ENCODE measurements around the gene MACROD1. TPM values are rescaled to one million over a fixed set of nuclear protein-coding genes. Genes with fewer than 3 reads are reported as not detected.

The MACROD1 gene
- total and polyA plus RNA-seq, 2 donors (not counting 3 experiments of a cell fraction or from before 2014, with no cell fraction given), result 11.0 to 16.2 TPM

DNA sequence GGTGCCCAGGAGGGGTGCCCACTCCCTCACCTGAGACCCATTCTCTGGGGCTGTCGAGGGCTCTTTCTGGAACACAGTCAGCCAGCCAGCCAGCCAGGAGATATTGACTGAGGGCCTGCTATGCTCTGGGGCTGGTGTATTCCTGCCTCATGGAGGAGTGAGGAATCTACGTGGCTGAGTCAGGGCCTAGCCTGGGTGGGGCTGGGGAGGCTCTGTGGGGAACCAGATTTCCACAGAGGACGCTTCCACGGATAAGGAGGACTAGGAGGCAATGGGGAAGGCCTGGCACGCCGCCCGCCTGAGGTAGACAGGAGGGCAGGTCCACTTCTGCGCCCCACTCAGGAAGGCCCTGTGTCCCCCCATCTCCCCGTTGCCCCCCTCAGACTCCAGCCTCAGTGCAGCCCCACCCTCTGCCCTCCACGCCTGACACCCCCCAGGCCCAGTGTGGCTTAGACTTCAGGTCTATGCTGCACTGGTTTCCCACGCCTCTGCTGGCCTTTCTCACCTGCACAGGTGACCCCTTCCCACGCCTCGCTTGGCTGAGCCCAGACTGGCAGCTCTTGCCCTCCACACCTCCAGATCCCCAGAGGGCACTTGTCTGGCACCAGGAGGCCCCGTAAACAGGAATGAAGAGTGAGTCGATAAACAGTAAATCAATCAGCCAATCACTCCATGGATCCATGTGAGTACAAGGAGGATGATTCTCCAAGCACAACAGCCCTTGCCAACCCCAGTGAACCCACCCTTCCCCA, 37.5 kb downstream of the MACROD1 start:
- TF ChIP-seq FOS (IDR thresholded peaks at IDR 0.05; ENCODE audit: borderline replicate concordance, insufficient read depth, low read length), result no peak
- TF ChIP-seq POLR2A (IDR thresholded peaks at IDR 0.05; ENCODE audit: low read depth, low read length), result no peak
- TF ChIP-seq GATA2 (IDR thresholded peaks at IDR 0.05; ENCODE audit: insufficient read depth, insufficient read length, low read depth, low read length), result no peak
- TF ChIP-seq MYC (IDR thresholded peaks at IDR 0.05; ENCODE audit: low read depth, low read length), result no peak
- TF ChIP-seq, protein P1, sequence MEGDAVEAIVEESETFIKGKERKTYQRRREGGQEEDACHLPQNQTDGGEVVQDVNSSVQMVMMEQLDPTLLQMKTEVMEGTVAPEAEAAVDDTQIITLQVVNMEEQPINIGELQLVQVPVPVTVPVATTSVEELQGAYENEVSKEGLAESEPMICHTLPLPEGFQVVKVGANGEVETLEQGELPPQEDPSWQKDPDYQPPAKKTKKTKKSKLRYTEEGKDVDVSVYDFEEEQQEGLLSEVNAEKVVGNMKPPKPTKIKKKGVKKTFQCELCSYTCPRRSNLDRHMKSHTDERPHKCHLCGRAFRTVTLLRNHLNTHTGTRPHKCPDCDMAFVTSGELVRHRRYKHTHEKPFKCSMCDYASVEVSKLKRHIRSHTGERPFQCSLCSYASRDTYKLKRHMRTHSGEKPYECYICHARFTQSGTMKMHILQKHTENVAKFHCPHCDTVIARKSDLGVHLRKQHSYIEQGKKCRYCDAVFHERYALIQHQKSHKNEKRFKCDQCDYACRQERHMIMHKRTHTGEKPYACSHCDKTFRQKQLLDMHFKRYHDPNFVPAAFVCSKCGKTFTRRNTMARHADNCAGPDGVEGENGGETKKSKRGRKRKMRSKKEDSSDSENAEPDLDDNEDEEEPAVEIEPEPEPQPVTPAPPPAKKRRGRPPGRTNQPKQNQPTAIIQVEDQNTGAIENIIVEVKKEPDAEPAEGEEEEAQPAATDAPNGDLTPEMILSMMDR (IDR thresholded peaks at IDR 0.05; ENCODE audit: extremely low read depth in 1 of 2, insufficient read depth in 1 of 2, low read depth in 1 of 2, low read length in 2 of 2), result no peak
- TF ChIP-seq JUN (IDR thresholded peaks at IDR 0.05; ENCODE audit: borderline replicate concordance, insufficient read depth, insufficient read length, low read depth), result no peak
- TF ChIP-seq, protein P2, sequence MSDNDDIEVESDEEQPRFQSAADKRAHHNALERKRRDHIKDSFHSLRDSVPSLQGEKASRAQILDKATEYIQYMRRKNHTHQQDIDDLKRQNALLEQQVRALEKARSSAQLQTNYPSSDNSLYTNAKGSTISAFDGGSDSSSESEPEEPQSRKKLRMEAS (IDR thresholded peaks at IDR 0.05; ENCODE audit: insufficient read depth, insufficient read length), result no peak
- TF ChIP-seq EZH2 (IDR thresholded peaks at IDR 0.05; ENCODE audit: borderline replicate concordance, low read depth, low read length, severe bottlenecking), result no peak
- intact Hi-C loops (cut with micrococcal nuclease), result no loop called here
- Histone ChIP-seq H3K27me3 (ENCODE audit: control insufficient read depth in 2 of 2, insufficient read depth in 2 of 2, low read length in 2 of 2) (no peaks in the 10 kb centered on the region), H3K4me2 (ENCODE audit: insufficient read depth, low read length) (no peak overlapping the region), H3K27ac (ENCODE audit: insufficient read depth, low read depth, low read length) (no peak overlapping the region), H3K9me1 (replicated peaks; ENCODE audit: control insufficient read depth, extremely low read depth, insufficient read depth, low read length) (no peaks in the 10 kb centered on the region), H3K79me2 (ENCODE audit: control insufficient read depth, insufficient read depth, low read length) (no peaks in the 10 kb centered on the region), H4K20me1 (replicated peaks; ENCODE audit: control insufficient read depth, extremely low read depth, insufficient read depth, low read length) (no peaks in the 10 kb centered on the region), H3K4me3 (replicated peaks in 1 of 3; ENCODE audit: insufficient read depth in 1 of 3, low read depth in 1 of 3, low read length in 3 of 3) (no peak overlapping the region), H3K36me3 (ENCODE audit: control insufficient read depth in 2 of 2, extremely low read depth in 1 of 2, insufficient read depth in 2 of 2, low read length in 2 of 2) (no peaks in the 10 kb centered on the region), H3K9me3 (replicated peaks; ENCODE audit: control insufficient read depth, insufficient read depth, low read length) (no peaks in the 10 kb centered on the region), H3K9ac (replicated peaks; ENCODE audit: extremely low read depth, insufficient read depth, low read length) (no peak overlapping the region), H2AFZ (ENCODE audit: low read depth, low read length) (no peak overlapping the region), H3K4me1 (ENCODE audit: control insufficient read depth, extremely low read depth, insufficient read depth, low read length) (no peaks in the 10 kb centered on the region)
- POLR2A ChIA-PET, result no interaction called here
- no TSS peak for BruUV-seq (replicated peaks)
- dilution Hi-C loops (cut with MboI; ENCODE audit: extremely low pct_ligation_motif_present, low sequenced_read_pairs), result no loop called here
- CTCF ChIA-PET, result no interaction called here
- FAIRE-seq, result no peak
- DNase-seq (ENCODE audit: low read depth, low spot score), result no peak

Measured in endothelial cell of umbilical vein (primary cell).